Neural cell (in vitro differentiated cells): ENCODE data around the gene LYZL6. TPM values are rescaled to one million over a fixed set of nuclear protein-coding genes. Genes with fewer than 3 reads are reported as not detected.

Experiments used
- H2AFZ ChIP-seq: fragments of 200-600, 300-800 bp; sonication (generic), shearing (Covaris generic); 2 replicates; pipeline ENCODE4 v1.6.0; 2014; ENCODE audit warnings: low read depth, mild to moderate bottlenecking, antibody characterized with exemption, low read length, moderate library complexity
- H3F3A ChIP-seq: fragments of 200-600 bp; shearing (Covaris generic); 2 replicates; pipeline ENCODE4 v1.6.1; 2016; ENCODE audit warnings: mild to moderate bottlenecking, moderate library complexity, mixed read lengths, antibody characterized with exemption, low read length; ENCODE audit not compliant: insufficient read depth, poor library complexity, severe bottlenecking
- H3K27ac ChIP-seq: fragments of 200-600, 300-800 bp; sonication (generic), shearing (Covaris generic); 2 replicates; pipeline ENCODE4 v1.5.1; 2014; ENCODE audit warnings: mild to moderate bottlenecking, low read length, moderate library complexity
- H3K27me3 ChIP-seq: fragments of 300-800, 200-600 bp; sonication (generic), shearing (Covaris generic); 2 replicates; pipeline ENCODE4 v1.6.0; 2014; ENCODE audit warnings: mild to moderate bottlenecking, low read depth, low read length, moderate library complexity; ENCODE audit not compliant: insufficient read depth
- H3K36me3 ChIP-seq: fragments of 300-800, 200-600 bp; sonication (generic), shearing (Covaris generic); 2 replicates; pipeline ENCODE4 v1.5.1; 2014; ENCODE audit warnings: mild to moderate bottlenecking, antibody characterized with exemption, low read length, moderate library complexity; ENCODE audit not compliant: insufficient read depth
- H3K4me2 ChIP-seq: fragments of 300-800, 200-600 bp; sonication (generic), shearing (Covaris generic); 2 replicates; pipeline ENCODE4 v1.6.0; 2014; ENCODE audit warnings: mild to moderate bottlenecking, low read length
- H3K4me3 ChIP-seq: fragments of 300-800, 200-600 bp; sonication (generic), shearing (Covaris generic); 2 replicates; pipeline ENCODE4 v1.5.1; 2014; ENCODE audit warnings: mild to moderate bottlenecking, low read length, moderate library complexity
- H3K79me2 ChIP-seq: fragments of 200-600 bp; shearing (Covaris generic); replicated peaks from 2 replicates; pipeline ENCODE4 v1.6.0; 2014; ENCODE audit warnings: mild to moderate bottlenecking, low read length, moderate library complexity; ENCODE audit not compliant: insufficient read depth
- H3K9ac ChIP-seq: fragments of 300-800, 200-600 bp; sonication (generic), shearing (Covaris generic); 2 replicates; pipeline ENCODE4 v1.6.1; 2016; ENCODE audit warnings: mild to moderate bottlenecking, low read length, mixed read lengths
- H3K9me2 ChIP-seq: fragments of 200-600 bp; shearing (Covaris generic); 2 replicates; pipeline ENCODE4 v1.6.1; 2016; ENCODE audit warnings: mild to moderate bottlenecking, low read length, mixed read lengths; ENCODE audit not compliant: insufficient read depth
- H3K9me3 ChIP-seq: fragments of 200-600, 300-800 bp; sonication (generic), shearing (Covaris generic); 2 replicates; pipeline ENCODE4 v1.6.1; 2016; ENCODE audit warnings: mild to moderate bottlenecking, mixed run types, low read length, moderate library complexity, mixed read lengths
- H4K20me1 ChIP-seq: fragments of 200-600 bp; shearing (Covaris generic); 2 replicates; pipeline ENCODE4 v1.6.1; 2016; ENCODE audit warnings: mild to moderate bottlenecking, mixed run types; ENCODE audit not compliant: insufficient read depth
- CTCF ChIP-seq: fragments of 450-650 bp; IDR thresholded peaks from 2 replicates; pipeline ENCODE4 v1.5.1; 2014; ENCODE audit warnings: antibody characterized with exemption, mild to moderate bottlenecking, moderate library complexity; ENCODE audit not compliant: poor library complexity, severe bottlenecking
- EP300 ChIP-seq: fragments of 450-650 bp; conservative IDR thresholded peaks from 2 replicates; pipeline ENCODE4 v1.6.1; 2014; ENCODE audit warnings: antibody characterized with exemption, mild to moderate bottlenecking, moderate library complexity; ENCODE audit not compliant: poor library complexity, severe bottlenecking
- EZH2 ChIP-seq: fragments of 200-600, 300-800 bp; shearing (Covaris generic), sonication (generic); IDR thresholded peaks from 2 replicates; pipeline ENCODE4 v1.6.1; 2014; ENCODE audit warnings: antibody characterized with exemption, low read length, borderline replicate concordance, mild to moderate bottlenecking; ENCODE audit not compliant: insufficient read depth, poor library complexity, severe bottlenecking
- MXI1 ChIP-seq: fragments of 450-650 bp; conservative IDR thresholded peaks from 2 replicates; pipeline ENCODE4 v1.6.1; 2014; ENCODE audit warnings: antibody characterized with exemption, mild to moderate bottlenecking; ENCODE audit not compliant: poor library complexity, severe bottlenecking
- POLR2AphosphoS5 ChIP-seq: IDR thresholded peaks from 2 replicates; pipeline ENCODE4 v1.6.1; 2012
- RAD21 ChIP-seq: fragments of 450-650 bp; conservative IDR thresholded peaks from 2 replicates; pipeline ENCODE4 v1.6.1; 2014; ENCODE audit warnings: antibody characterized with exemption, mild to moderate bottlenecking, moderate library complexity
- REST ChIP-seq: IDR thresholded peaks from 2 replicates; pipeline ENCODE4 v1.6.1; 2012; ENCODE audit warnings: borderline replicate concordance
- SMC3 ChIP-seq: fragments of 450-650 bp; conservative IDR thresholded peaks from 2 replicates; pipeline ENCODE4 v1.6.1; 2014; ENCODE audit warnings: antibody characterized with exemption, mild to moderate bottlenecking, moderate library complexity; ENCODE audit not compliant: poor library complexity
- TAF1 ChIP-seq: IDR thresholded peaks from 2 replicates; pipeline ENCODE4 v1.6.1; 2012; ENCODE audit warnings: low read depth
- polyA plus RNA-seq: library from polyadenylated mRNA; depleted of rRNA; stranded (reverse); fragments of >200 nt; gene quantifications from 2 replicates; pipeline ENCODE4 v1.2.3, GENCODE V29; 2014

Gene LYZL6
- polyA plus RNA-seq, 1 donor from 2014 or later, result not detected

- no peaks in the 10 kb centered on the region for H3K9me2 ChIP-seq
- no peaks in the 10 kb centered on the region for H3K27me3 ChIP-seq
- no peaks in the 10 kb centered on the region for H3K36me3 ChIP-seq
- H3K79me2 ChIP-seq, result no peaks in the 10 kb centered on the region
- no peak overlapping the region for H3K9ac ChIP-seq
- no peak for TF ChIP-seq CTCF
- TF ChIP-seq REST, result no peak
- TF ChIP-seq EP300, result no peak
- no peak for TF ChIP-seq SMC3
- TF ChIP-seq TAF1, result no peak
- TF ChIP-seq EZH2, result no peak
- TF ChIP-seq POLR2AphosphoS5, result no peak
- TF ChIP-seq RAD21, result no peak
- TF ChIP-seq MXI1, result no peak
- H3K9me3 ChIP-seq, result no peaks in the 10 kb centered on the region
- no peaks in the 10 kb centered on the region for H4K20me1 ChIP-seq
- no peak overlapping the region for H2AFZ ChIP-seq
- no peak overlapping the region for H3K27ac ChIP-seq
- no peak overlapping the region for H3K4me2 ChIP-seq
- no peaks in the 10 kb centered on the region for H3F3A ChIP-seq
- no peak overlapping the region for H3K4me3 ChIP-seq
These were observed 39.1 kb upstream of the LYZL6 start for GRCh38 chr17:35982409-35983191.

DNA sequence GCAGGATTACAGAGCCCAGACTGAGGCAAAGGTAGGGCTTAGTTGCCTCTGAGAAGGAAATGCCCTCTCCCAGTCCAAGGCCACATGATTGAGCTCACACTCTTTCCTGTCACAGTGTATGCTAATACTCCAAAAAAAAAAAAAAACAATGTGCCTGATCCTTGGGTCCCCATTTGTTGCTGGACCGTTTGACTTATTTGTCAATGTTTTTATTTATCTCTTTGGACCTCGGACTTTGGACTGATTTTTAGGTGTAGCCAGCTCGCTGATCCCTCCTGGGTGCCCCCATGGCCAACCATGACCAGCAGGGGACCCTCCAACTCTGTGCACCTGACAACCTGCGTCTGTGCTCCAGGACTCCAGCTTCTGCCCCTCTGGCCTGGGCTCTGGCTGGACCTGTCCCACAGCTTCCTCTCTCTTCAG is 38.4 kb upstream of the LYZL6 start:
- TF ChIP-seq SMC3, result no peak
- no peak for TF ChIP-seq POLR2AphosphoS5
- no peak overlapping the region for H3K27ac ChIP-seq
- H2AFZ ChIP-seq, result no peak overlapping the region
- H3K27me3 ChIP-seq, result no peaks in the 10 kb centered on the region
- no peaks in the 10 kb centered on the region for H3F3A ChIP-seq
- H3K4me2 ChIP-seq, result no peak overlapping the region
- no peak overlapping the region for H3K9ac ChIP-seq
- no peaks in the 10 kb centered on the region for H4K20me1 ChIP-seq
- H3K4me3 ChIP-seq, result no peak overlapping the region
- H3K9me2 ChIP-seq, result no peaks in the 10 kb centered on the region
- H3K9me3 ChIP-seq, result no peaks in the 10 kb centered on the region
- H3K79me2 ChIP-seq, result no peaks in the 10 kb centered on the region
- H3K36me3 ChIP-seq, result no peaks in the 10 kb centered on the region
